NCI-H1105 treated with DMSO at 0.1 percent for 48 hours (cell line): ENCODE data around the gene NELL1.

ENCODE experiments used
- DNase-seq: peaks from one replicate; lab custom pipeline; 2025; lab: John Stamatoyannopoulos, UW

NELL1 gene

GRCh38 chr11:20964985-20965384 is 295.6 kb downstream of the NELL1 start:
- peak; percentile 21 for DNase-seq

- DNase-seq = no peak
These were observed 297.1 kb downstream of the NELL1 start for GRCh38 chr11:20966489-20966888.

DNA sequence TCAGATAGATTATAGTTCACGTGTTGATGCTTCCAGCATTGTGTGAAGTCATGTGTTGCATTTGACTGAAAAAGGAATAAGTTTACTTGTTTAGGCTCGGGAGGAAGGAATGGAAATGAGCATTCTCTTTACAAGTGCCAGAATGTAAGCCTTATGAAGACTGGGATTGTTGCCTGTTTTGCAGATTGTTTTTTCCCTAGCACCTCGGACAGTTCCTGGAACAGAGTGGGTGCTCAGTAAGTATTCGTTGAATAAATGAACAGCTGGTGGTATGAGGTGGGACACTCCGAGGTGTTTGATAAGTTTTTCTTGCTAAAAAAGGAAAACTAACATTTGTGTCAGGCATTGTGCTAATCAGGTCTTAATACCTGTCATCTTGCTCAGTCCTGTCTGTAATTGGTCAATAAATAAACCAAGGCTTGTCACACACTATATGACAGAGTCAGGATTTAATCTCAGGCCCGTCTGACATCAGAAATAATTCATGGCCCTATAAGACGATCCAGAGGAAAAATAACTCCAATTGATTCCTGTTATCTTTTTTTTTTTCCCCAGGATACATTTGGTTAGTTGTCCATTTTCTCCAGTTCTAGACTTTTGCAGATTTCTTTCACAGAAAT is 304.7 kb downstream of the NELL1 start:
- DNase-seq = no peak

GRCh38 chr11:20980736-20981135 is 311.4 kb downstream of the NELL1 start:
- DNase-seq = no peak

GRCh38 chr11:20990447-20990846 is 321.1 kb downstream of the NELL1 start:
- DNase-seq = no peak

GRCh38 chr11:20991471-20991870 is 322.1 kb downstream of the NELL1 start:
- peak; percentile 6 for DNase-seq

DNA sequence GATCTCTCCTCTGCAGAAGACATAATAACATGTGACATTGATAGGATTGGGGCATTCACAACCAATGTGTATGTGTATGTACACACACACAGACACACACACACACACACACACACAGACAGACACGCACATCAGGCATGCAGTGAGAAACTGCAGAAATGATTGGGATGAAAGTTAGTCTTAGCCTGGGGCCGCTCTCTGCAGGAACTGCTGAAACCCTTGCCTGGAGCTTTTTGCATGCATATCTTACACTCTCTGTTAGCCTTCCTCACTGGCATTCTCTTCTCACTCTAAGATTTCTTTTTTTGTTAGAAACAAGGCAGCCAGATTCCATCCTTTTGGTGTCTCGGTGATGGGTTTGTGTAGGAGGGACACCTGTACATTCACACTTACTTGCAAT is 337.9 kb downstream of the NELL1 start:
- DNase-seq = no peak

- no peak for DNase-seq
These were observed 348.9 kb downstream of the NELL1 start for GRCh38 chr11:21018248-21018647.

GRCh38 chr11:21026685-21027084 is 357.3 kb downstream of the NELL1 start:
- no peak for DNase-seq

DNA sequence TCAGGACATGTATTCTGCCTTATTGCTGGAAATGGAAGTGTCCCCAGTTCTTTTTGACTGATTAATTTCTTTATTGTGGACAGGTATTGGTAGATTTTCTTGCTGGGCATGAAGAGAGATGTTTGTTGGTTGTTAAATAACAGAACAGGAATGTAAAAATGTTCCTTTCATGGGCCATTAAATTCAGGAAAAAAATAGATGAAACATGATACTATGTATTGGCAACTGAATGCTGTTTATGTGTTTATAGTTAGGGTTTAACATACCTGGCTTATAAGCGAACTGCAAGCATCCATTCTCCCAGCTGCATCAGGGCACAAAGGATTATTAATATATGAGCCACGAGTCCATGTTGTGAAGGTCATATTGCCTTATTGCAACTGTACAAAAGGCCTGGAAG is 368.5 kb downstream of the NELL1 start:
- peak; percentile 52 for DNase-seq

DNA sequence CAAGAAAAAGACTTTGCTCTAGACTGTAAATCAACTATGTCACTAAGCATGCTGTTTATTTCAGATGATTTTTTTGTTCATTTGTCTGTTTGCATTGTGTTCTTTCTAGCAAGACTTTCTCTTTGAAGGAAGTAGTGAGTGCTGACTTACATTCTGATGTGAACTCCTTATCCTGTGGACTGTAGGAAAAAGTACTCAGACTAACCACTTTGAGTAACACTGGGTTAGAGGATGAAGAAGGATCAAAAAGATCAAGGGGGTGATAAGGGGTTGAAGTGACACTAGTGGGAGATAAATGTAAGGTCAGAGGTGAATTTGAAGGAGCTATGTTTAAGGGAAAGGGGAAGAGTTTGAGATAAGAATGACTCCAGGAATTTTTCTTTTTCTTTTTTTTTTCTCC is 369.4 kb downstream of the NELL1 start:
- DNase-seq = no peak

- no peak for DNase-seq
These were observed 371.2 kb downstream of the NELL1 start for GRCh38 chr11:21040630-21041029.

GRCh38 chr11:21048626-21049025 is 379.2 kb downstream of the NELL1 start:
- DNase-seq = no peak

DNA sequence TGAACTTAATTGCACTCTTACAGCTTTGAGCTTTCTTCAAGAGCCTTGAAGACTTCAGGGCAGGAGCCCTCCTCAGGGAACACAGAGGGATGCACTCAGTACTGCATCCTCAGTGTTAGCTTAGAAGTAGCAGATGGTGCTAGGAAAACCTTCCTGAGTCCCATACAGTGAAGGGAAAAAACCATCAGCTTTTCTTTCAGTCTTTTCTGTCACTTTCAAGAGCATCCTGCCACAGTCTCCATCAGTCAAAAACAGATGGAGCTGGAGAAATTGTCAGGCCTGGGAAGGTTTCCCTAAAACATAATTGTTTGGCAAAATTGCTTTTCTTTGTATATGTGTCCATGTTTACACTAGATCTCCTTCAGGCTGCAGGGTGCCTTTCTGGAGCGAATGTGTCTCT is 384.1 kb downstream of the NELL1 start:
- no peak for DNase-seq

DNA sequence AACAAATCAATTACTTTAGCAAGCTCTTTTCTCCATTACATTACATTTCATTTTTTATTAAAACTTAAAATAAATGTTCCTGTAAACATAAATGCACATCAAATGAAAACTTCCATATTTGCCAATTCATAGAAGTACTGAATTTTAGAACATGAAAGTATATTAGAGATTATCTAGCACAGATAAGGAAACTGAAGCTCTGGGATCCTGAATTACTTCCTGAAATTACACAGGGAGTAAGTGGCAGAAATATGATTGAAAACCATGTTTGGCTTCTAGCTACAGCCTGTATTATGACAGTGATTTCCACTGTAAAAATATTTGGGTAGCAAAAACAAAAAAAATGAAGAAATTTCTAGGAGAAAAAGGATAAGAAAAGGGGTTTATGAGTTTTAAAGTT is 387.3 kb downstream of the NELL1 start:
- DNase-seq = no peak

GRCh38 chr11:21059879-21060278 is 390.5 kb downstream of the NELL1 start:
- DNase-seq = no peak

DNA sequence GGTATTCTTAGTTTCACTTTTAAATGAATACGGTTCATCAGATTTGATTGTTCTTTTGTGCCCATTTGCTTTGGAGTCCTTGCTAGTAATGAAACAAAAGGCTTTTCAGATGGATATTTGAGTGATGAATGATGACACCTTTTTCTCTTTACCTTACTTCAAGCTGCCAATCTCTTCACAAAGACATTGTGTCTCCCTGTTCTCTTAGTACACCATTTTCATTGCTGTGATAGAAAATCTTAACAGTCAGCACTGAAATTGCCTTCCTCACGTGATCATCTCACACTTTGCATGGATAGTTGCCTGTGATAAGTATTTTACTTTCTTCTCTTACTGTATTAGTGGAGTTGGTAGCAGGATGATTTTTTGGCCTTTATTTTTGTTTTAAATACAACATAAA is 396.6 kb downstream of the NELL1 start:
- no peak for DNase-seq

DNA sequence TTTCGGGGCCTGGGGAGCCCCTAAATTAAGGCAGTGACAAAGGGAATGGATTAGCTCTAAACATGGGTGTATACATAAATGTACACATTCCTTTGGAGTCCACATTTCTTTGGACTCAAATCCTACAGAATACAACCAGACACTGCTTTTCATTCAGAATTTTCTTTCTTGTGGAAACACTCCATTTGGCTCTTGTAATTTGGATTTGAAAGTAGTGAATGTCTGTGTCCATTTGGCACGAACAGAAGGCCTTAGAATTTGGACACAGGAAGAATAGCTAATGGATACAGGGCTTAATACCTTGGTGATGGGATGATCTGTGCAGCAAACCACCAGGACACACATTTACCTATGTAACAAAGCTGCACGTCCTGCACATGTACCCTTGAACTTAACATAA is 399.5 kb downstream of the NELL1 start:
- DNase-seq = no peak

- no peak for DNase-seq
These were observed 400.5 kb downstream of the NELL1 start for GRCh38 chr11:21069909-21070308.

GRCh38 chr11:21072558-21072957 is 403.2 kb downstream of the NELL1 start:
- DNase-seq = no peak

- DNase-seq = no peak
These were observed 413.5 kb downstream of the NELL1 start for GRCh38 chr11:21082853-21083252.

GRCh38 chr11:21088930-21089329 is 419.5 kb downstream of the NELL1 start:
- no peak for DNase-seq

DNA sequence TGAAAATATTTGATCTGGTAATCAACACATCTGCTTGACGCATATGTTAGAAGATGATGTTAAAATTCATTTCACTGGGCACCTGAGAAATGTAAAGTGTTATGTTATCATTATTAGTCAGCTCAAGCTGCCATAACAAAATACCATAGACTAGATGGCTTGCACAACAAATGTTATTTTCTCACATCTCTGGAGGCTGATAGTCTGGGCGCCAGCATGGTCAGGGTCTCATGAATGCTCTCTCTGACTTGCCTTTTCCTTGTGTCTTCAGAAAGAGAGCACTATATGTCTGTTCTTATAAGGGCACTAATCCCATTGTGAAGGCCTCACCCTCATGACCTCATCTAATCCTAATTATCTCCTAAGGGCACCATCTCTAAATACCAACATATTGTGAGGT is 435.3 kb downstream of the NELL1 start:
- no peak for DNase-seq

DNA sequence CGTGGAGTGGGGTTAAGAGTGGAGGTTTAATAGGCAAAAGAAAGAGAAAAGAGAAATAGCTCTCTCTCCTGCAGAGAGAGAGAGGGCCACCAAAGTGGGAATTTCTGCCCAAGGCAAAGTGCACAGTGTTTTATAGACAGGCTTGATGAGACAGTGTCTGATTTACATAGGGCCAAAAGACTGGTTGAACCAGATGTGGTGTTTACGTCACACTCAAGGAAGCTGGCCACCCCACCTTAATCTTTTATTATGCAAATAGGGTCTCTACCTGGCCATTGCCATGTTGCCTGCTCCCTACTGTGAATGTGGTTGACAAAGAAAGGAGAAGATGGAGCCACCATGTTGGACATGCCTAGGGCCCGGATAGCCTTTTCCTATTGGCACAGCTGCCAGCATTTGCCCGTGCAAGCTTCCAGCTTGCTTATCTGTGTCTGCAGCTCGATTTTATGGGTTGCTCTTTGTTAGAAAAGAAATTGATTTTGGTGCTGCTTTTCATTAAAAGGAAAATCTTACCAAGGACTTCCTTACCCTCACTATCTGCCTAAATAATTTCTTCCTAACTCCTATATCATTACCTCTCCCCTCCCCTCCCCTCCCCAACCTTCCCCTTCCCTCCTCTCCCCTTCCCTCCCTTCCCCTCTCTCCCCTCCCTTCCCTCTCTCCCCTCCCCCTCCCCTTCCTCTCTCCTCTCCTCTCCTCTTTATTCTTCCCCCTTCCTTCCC is 436.0 kb downstream of the NELL1 start:
- DNase-seq = no peak
